ENCODE data around the gene SLC23A1. TPM values are rescaled to one million over a fixed set of nuclear protein-coding genes. Genes with fewer than 3 reads are reported as not detected.
"Not testable (repeated sequence)": the region's sequence is repeated elsewhere in the genome, so short reads cannot be mapped to it uniquely, and the experiment has no call there.

The SLC23A1 gene
- total RNA-seq, 1 donor from 2014 or later, result not detected

- no peak for DNase-seq (ENCODE audit: low read depth, low spot score)
Observed at GRCh38 chr5:139369181-139369580, 13.9 kb downstream of the SLC23A1 start.

- no peak for DNase-seq (ENCODE audit: low read depth, low spot score)
Observed at GRCh38 chr5:139368613-139369012, 14.5 kb downstream of the SLC23A1 start.

GRCh38 chr5:139364466-139364865, 18.6 kb downstream of the SLC23A1 start:
- DNase-seq (ENCODE audit: low read depth, low spot score), result no peak

- DNase-seq (ENCODE audit: low read depth, low spot score), result no peak
Observed at GRCh38 chr5:139363937-139364336, 19.2 kb downstream of the SLC23A1 start.

GRCh38 chr5:139361835-139362429, 21.2 kb downstream of the SLC23A1 start:
- DNase-seq (ENCODE audit: low read depth, low spot score), result no peak

- DNase-seq (ENCODE audit: low read depth, low spot score), result no peak
Observed at GRCh38 chr5:139360384-139360783, 22.7 kb downstream of the SLC23A1 start.

GRCh38 chr5:139358064-139358463, 25.0 kb downstream of the SLC23A1 start:
- DNase-seq (ENCODE audit: low read depth, low spot score), result no peak

GRCh38 chr5:139355900-139356299, 27.2 kb downstream of the SLC23A1 start:
- not testable (repeated sequence) for DNase-seq (ENCODE audit: low read depth, low spot score)

- no peak for DNase-seq (ENCODE audit: low read depth, low spot score)
Observed at GRCh38 chr5:139354186-139354585, 28.9 kb downstream of the SLC23A1 start.

GRCh38 chr5:139347863-139348262, 35.2 kb downstream of the SLC23A1 start:
- DNase-seq (ENCODE audit: low read depth, low spot score), result not testable (repeated sequence)

- DNase-seq (ENCODE audit: low read depth, low spot score), result not testable (repeated sequence)
Observed at GRCh38 chr5:139345442-139345841, 37.7 kb downstream of the SLC23A1 start.

GRCh38 chr5:139344177-139344576, 38.9 kb downstream of the SLC23A1 start:
- DNase-seq (ENCODE audit: low read depth, low spot score), result no peak

- DNase-seq (ENCODE audit: low read depth, low spot score), result no peak
Observed at GRCh38 chr5:139343476-139343875, 39.6 kb downstream of the SLC23A1 start.

- DNase-seq (ENCODE audit: low read depth, low spot score), result no peak
Observed at GRCh38 chr5:139342423-139342723, 40.7 kb downstream of the SLC23A1 start.

- DNase-seq (ENCODE audit: low read depth, low spot score), result peak; percentile 91
Observed at GRCh38 chr5:139341689-139342422, 41.2 kb downstream of the SLC23A1 start, which contains the start of gene PAIP2. TSS of gene PAIP2 (plus strand) at chr5:139341854. CDS start at chr5:139363785, 21,931 bp downstream.

GRCh38 chr5:139341187-139341688, 41.9 kb downstream of the SLC23A1 start:
- no peak for DNase-seq (ENCODE audit: low read depth, low spot score)

GRCh38 chr5:139340051-139340450, 43.0 kb downstream of the SLC23A1 start:
- no peak for DNase-seq (ENCODE audit: low read depth, low spot score)

GRCh38 chr5:139335811-139336210, 47.3 kb downstream of the SLC23A1 start:
- no peak for DNase-seq (ENCODE audit: low read depth, low spot score)

Other genes with a start within 250 kb of the SLC23A1 start
- gene SIL1, start 184.9 kb downstream of the SLC23A1 start, total RNA-seq, result 55.4 and 64.9 TPM in 2 replicates
- gene MATR3, start 89.6 kb downstream of the SLC23A1 start, total RNA-seq, result 213 and 361 TPM in 2 replicates
- gene PAIP2, start 41.4 kb downstream of the SLC23A1 start, total RNA-seq, result 74.3 and 94.6 TPM in 2 replicates
- 0.04 TPM in 1 of 2 replicates, not detected in the other for gene MZB1, start 6.6 kb upstream of the SLC23A1 start, total RNA-seq
- 0.79 and 2.5 TPM in 2 replicates for gene PROB1, start 11.8 kb upstream of the SLC23A1 start, total RNA-seq
- 6.7 and 9.4 TPM in 2 replicates for gene SPATA24, start 20.8 kb upstream of the SLC23A1 start, total RNA-seq
- gene DNAJC18, start 56.2 kb upstream of the SLC23A1 start, total RNA-seq, result 5.9 and 7.6 TPM in 2 replicates
- gene ECSCR, start 79.4 kb upstream of the SLC23A1 start, total RNA-seq, result 448 and 513 TPM in 2 replicates
- under 0.01 TPM in 1 of 2 replicates, not detected in the other for gene SMIM33, start 87.7 kb upstream of the SLC23A1 start, total RNA-seq
- gene STING1, start 99.5 kb upstream of the SLC23A1 start, total RNA-seq, result 89.4 and 92.2 TPM in 2 replicates
- 66.0 and 71.1 TPM in 2 replicates for gene UBE2D2, start 178.0 kb upstream of the SLC23A1 start, total RNA-seq